HS-5 (cell line): Measurements from ENCODE around the gene ACOXL.

Experiments
- DNase-seq: peaks from one replicate; pipeline ENCODE4 v3.0.0-alpha.2; 2012; ENCODE audit warnings: low read depth

ACOXL gene

DNA sequence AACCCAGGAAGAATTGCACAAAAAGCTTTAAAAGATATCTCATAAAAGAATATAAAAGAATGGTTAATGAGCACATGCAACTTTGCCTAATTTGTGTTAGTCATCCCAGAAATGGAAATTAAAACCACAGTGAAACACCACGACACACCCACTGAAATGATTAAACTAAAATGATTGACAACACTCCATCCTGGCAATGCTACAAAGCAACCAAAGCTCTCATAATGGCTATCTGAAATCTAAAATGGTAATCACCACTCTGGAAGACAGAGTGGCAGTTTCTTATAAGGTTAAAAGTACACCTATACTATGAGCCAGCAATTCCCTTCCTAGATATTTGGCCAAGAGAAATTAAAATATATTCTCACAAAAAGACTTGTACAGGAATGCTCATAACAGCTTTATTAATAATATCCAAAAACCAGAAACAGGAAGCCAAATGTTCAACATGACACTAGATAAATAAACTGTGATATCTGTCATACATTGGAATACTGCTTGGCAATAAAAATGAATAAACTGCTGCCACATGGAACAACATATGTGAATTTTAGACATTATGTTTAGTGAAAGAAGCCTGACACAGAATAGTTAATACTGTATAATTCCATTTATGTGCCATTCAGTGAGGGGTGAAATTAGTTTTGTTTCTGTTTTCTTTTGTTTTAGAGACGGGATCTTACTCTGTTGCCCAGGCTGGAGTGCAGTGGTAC, 283.1 kb downstream of the ACOXL start:
- no peak for DNase-seq

DNA sequence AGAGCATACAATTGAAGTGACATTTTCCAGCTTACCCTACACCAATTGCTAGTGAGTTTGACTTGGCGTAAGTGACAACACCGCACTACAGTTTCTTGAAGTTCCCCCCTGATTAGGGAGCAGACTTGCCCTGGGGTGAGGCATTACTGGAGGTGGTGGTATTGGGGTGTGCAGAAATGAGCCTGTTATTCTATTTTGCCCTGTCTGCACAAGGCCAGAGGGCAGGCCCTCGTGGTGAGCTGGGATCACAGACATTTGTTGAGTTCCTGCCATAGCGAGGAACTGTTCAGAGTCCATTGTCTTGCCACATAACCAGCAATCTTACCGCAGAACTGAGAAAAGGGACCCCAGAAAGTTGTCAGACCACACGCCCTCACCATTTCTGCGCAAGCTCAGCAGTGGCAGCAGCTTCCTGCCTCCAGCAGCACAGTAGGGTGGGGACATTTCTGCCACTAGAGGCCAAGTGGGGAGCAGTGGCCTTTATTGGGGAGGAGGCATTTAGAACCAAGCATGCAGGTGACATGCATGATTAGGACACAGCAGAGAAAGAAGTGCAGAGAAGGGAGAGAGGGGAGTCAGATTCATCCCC, 284.8 kb downstream of the ACOXL start:
- DNase-seq: no peak

DNA sequence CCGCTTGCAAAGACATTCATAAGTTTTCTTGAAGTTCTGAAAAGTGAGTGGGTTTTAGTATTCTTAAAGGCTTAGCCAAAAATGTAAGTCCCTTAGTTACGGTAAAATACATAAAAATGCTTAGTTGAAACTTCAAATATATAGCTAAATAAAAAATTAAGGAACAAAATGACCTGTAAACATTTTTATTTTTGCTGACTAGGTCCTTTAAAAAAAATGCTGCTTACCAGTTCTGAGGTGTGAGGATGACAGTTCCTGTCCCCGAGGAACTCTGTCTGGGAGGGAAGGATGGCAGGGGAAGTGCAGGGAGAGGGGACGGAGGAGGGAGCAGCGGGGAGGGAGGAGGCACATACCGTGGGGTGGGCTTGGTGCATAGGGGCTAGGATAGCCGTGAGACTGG, 285.5 kb downstream of the ACOXL start:
- no peak for DNase-seq

DNA sequence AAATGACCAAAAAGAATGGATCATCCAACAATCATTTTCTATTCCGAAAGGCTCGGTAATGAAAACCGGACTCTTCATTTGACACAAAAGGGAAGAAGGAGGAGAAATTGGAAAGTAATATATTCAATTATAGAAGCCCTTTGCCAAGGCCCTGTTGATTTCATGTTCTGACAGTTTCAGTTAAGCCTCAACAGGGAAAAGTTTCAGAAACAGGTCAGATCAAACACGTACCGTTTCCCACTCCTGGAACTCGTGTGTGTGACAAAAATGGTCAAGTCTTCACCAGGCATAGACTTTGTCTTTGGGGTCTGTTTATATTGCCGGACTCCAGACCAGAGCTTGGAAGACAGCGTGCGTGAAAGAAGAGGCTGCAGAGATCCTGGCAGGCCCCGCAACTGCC, 287.0 kb downstream of the ACOXL start:
- DNase-seq: no peak

DNA sequence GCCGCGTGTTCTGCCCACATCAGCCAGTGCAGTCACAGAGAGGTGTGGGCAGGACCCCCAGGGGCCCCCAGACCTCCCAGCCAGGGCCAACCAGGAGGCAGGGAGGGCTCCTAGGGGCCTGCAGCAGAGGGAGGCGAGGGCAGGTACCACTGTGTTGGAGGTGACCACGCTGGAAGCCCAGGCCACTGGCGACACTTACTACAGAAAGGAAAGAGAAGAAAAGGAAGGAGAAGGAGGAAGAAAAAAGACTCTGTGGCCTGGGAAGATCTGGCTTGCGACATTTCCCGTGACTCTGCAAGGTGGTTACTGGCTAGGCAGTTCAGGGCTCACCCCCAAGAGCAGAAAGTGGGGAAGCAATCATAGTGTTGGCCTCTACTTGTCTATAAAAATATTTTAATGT, 290.3 kb downstream of the ACOXL start:
- DNase-seq: no peak

DNA sequence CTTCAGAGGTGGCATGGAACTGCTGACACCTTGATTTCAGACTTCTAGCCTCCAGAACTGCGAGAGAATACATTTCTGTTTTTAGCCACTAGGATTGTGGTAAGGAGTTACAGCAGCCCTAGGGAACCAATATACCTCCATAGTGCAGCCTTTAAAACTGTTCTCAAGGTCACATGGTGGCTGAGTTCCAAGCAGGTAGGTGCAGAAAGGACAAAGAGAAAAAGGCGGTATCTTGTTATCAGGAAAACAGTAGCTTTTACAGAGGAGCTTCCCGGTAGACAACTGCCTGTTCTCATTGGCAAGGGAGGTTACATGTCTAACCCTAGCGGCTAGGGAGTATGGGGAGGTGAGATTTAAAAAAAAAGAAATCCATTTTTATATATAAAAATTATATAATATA, 292.1 kb downstream of the ACOXL start:
- no peak for DNase-seq

DNA sequence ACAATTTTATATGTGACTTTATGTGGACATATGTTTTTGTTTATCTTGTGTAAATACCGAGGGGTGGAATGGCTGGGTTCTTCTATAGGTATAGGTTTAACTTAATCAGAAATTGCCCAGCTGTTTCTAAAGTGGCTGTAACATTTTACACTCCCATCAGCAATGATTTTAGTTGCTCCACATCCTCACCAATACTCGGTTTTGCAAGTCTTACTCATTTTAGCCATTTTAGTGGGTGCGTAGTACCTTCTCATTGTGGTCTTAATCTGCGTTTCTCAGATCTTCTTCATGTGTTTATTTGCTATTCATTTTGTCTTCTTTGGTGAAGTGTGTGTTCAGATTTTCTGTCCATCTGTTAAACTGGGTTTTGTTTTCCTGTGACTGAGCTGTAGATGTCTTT, 292.9 kb downstream of the ACOXL start:
- no peak for DNase-seq

DNA sequence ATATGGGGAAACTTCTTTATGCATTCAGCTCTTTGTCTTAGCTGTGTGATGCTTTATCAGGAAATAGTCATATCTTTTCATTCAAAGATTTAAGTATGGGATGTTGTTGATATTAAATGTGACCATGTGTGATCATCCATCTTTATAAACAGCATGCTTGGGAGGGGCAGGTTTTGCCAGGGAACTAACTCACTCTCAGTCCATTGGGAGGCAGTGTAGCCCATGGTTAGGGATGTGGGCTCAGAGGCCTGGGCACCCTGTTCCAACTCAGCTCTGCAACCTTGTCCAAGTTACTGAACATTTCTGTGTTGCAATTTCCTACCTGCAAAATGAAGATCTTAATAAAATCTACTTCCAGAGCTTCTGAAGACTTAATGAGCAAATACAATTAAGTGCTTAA, 296.3 kb downstream of the ACOXL start:
- DNase-seq: no peak

DNA sequence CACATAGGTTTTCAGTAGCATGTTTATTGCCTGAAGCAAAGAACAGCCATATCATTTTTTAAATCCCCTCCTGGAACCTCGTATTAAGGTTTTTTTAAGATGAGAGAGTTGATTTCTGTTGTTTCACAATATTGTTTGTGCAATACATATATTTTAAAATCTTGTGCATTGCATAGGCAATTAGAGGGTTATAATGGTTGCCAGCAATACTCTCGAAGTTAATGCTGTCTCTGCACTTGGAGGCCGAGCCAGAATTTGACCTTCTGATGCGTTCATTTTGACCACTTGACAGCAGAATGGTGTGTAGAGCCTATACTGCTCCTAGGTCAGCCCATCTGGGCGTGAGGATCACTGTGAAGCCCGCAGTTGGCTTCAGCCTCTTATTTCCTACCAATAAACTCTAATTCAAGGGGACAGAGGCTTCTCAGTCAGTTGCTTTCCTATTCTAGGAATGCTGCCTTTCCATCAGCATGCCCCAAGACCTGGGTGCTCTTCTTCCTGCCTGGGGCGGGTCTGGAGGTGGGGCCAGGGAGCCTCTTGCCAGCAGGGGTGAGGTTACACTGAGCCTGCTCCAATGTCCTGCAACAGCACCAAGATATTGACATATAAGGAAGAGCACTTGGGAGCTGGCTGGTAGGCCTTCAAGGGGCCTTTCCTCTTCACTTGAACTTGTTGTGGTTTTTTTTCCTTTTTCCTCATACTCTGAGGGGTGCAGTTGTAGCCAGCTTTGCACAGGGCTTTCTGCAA, 297.0 kb downstream of the ACOXL start:
- no peak for DNase-seq

DNA sequence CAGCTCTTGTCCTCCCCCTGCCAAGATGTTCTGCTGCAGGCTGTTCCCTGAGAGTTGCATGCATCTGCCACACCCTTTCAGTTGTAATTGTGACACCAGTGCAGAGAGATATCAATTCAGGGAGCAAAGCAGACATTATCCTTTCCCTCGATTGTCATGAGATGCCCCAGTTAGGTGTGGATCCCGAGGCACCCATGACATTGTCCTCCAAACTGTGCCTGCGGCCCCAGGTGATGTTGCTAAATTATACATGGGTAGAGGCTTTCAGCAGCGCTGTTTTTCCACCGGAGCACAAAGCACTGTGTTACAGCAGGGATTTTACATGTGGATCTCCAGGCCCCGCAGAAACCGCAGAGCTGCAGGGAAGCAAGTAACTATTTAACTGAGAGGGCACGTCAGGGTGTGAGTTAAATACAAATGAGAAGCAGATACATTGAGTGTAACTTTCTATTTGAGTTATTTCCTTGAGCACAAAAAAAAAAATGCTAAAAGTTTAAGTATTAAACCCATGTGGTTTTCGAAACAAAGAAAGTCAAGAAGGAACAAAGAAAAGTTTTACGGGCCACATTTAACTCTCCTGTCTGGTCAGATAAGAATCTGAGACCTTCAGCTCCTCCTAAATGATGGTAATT, 298.0 kb downstream of the ACOXL start:
- DNase-seq: no peak

DNA sequence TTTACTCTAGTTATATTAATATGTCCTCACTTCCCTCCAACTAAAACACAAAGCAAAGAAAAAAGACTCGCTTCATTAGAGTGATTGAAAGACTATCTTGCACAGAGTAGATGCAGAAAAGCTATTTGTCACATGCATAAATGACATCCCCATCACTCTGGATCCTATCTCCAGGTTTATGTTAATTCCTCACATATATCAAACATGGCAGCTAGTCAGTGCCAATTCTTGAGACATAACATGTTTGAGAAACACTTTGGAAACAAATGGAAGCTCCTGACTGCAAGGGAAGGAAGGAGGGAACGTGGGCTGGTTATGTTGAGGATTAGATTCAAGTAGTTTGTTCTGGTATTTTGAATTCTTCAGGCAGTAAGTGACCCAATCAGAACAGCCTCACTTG, 298.6 kb downstream of the ACOXL start:
- no peak for DNase-seq

DNA sequence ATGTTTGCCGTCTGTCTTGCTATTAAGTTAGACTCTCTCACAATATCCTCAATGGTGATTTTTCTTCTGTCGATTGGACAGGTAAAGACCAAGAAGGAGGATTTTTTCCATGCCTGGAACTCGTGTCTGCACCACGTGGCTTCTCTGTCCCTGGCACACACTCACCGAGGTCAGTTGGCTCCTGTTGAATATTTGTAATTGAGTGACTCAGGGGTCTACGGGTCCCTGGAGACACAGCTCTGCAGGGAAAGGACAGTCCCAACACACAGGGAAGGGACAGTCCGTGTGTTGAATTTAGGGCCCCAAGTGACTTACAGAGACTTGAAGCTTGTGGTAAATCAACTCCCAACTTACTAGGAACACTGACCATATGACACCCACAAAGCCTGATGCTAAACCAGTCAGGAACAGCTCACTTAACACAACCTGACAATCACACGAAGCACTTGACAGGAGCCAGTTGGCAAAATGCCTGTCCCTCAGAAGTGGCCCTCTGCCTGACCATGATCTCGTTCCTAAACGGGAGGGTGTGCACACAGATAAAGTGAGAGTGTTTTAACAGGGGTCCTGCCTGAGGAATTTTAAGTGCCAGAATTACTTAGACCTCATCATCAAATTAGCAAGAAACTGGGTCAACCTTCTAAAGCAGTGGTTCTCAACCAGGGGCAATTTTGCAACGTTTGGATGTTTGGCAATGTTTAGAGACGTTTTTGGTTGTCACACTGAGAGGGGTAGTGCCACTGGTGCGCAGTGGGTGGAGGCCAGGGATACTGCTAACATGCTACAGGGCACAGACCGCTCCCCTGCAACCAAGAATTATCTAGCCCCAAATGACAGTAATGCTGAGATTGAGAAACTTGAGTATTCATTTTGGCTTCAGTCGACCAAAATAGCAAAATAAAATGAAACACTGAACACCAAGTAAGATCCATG, 299.4 kb downstream of the ACOXL start:
- no peak for DNase-seq

DNA sequence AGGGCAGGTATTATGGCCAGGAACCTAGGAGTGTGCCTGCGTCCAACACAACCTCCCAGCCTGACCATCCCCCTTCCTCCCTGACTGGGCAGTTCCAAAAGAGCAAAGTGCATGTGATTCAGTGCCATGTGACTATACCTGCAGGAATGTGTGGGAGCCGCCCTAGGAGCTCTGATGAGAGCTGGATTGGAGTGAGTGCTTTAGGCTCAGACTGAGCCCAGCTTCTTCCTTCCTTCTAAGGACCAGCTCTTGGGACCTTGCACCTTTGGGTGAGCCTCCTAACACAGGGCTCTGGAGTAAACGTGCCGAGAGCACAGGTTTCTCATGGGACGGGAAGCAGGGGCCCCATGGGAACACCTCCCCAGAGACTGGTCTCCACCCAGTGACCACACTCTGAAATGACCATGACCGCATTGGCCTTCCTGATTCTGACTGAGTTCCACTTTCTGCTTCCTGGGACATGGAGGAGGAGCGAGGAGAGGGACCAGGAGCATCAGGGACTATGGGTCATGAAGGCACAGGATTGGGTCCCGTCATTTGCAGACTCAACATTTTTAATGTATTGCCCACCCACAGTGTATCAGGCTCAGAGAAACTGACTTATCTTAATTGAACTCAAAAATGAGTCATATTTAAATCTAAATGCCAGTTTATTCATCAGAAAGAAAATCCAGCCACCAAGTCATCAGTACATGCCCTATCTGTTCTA, 300.5 kb downstream of the ACOXL start:
- DNase-seq: peak; percentile 24

DNA sequence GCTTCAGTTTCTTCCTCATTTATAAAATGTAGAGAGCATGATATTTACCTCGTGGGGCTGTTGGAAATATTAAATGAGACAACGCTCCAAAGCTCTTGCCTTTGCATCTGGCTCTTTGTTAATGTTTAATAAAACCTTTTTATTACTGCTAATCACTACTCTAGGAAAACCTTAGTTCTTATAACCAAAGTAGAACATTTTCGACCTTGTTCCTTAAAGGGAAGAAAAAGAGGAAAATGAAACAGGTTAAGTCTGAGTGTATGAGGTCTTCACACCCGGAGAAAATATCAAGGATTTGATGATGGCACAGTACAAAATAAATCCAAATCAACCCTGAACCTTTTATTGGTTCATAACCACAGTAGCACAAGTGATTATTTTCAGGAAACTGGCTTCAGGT, 301.8 kb downstream of the ACOXL start:
- no peak for DNase-seq

DNA sequence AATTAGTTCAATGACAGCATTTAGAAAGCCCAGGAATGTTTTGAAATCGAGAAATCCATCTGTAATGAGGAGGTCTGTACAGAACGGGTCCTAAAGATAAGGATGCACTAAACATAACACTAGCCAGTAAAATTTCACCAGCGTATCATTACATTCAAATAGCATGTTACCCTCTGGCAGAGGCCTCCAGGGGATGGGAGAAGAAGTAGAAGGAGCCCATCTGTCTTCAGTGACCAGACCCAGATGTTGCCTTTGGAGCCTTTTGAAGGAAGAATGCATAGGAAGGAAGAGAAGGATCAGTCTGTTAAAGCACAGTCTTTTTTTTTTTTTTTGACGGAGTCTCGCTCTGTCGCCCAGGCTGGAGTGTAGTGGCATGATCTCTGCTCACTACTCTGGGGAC, 302.2 kb downstream of the ACOXL start:
- no peak for DNase-seq

DNA sequence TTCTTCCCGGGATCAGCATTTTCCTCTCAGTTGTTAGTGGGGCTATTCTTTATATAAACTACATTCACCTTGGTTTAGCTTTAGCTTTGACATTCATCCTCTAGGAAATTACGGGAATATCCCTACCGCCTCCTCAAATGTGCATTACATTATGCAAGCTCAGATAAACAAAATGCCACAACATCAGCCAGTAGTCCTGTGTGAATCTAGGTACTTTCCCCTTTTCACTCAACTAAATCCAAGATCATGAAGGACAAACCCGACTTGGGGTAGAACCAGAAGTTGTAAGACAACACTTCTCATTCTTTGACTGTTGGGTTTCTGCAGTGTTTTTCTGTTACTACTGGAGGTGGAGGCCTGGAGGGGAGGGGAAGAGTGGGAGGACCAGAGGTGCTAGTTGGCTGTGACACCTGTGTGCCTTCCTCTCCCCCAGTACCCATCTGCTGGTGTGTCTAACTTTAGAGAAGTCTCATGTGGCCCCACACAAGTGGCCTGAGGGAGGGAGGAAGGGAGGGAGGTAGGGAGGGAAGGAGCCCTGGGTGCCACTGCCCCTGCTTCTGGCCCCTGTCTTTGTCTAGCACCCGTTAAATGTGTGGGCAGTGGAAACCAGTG, 303.6 kb downstream of the ACOXL start:
- DNase-seq: no peak

DNA sequence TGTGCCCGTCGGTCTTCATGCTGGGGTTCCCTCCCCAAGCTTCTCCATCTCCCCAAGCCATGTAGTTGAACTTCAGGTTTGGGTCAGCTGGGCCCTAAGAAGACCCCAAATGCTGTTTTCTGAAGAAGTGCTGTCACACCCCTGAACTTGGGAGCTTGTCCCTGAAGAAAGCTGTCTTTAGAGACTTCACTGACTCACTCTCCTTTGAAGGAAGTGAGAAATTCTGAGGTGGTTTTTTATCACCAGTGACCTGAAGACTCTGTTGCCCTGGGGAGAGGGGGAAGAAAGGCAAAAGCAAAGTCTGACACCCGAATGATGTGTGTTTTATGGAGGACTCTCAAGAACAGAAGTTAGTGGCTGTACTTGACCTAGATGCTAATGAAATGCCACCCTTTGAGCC, 304.8 kb downstream of the ACOXL start:
- DNase-seq: no peak

DNA sequence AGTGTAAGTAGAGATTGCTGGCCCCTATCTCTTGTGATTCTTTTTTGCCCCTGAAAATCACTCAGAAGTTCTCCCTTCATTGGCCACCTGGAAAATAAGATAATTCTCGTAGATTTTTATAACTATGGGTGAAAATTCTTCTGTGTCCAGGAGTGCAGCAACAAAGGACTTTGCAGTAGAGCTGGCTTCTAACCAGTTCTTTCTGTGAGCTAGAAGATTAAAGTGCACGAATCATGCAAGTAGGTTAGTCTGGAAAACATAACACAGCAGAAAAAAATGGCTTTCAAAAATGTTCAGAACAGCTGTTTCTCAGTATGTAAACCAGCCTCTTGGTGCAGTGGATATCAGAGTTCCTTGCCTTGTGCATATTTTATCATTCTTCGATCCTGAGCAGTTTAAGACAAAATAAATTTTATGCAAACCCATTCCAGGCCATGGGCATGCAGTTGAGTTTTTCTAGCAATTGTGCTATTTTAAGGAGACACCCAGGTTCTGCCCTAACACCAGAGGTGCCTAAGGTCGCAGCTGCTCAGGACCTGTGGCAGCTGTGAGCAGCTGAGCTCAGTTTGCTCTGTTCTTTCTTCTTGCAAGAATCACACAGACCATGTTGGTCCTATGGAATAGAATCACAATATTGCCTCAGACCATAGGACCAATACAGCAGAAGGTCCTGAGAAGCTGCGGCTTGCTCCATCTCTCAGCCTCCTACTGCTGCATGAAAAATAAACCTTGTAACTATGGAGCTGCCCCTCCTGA, 307.4 kb downstream of the ACOXL start:
- DNase-seq: no peak

DNA sequence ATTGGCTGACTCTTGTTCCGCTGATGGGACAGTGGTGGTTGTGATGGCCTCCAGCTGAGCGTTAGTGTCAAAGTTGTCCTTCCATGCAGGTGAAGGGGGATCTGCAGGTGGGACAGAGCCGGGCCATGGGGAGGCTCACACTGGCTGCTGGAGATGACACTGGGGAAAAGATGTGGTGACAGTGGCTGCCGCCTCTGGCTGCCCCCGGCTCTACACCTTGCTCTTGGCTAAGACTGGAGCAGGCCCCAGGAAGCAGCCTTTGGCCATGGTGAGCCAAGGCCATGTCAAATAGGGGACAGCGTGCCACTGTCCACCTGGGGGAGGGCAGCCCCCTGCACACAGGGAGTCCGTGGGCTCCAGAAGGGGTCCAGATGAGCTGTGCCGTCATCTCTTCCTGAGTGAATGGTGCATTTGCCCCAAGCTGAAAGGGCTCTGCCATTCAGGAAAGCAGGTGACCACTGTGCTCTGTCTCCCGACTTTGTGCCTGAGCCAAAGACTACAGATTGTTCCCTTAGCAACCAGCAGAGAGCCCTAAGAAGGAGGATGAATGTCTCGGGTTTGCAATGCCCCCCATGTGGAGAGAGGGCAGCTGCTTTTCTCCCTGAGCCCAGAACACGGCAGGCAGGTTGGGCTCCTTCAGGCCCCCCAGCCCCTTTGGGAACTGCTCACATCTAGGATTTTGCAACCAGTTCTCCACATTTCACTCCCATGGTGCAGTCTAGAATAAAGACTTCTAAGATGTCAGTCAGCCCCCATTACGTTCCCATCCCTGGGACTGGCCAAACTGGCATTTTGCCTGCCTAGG, 309.2 kb downstream of the ACOXL start:
- DNase-seq: no peak
